ENCODE data around the gene MYO18B.

DNA sequence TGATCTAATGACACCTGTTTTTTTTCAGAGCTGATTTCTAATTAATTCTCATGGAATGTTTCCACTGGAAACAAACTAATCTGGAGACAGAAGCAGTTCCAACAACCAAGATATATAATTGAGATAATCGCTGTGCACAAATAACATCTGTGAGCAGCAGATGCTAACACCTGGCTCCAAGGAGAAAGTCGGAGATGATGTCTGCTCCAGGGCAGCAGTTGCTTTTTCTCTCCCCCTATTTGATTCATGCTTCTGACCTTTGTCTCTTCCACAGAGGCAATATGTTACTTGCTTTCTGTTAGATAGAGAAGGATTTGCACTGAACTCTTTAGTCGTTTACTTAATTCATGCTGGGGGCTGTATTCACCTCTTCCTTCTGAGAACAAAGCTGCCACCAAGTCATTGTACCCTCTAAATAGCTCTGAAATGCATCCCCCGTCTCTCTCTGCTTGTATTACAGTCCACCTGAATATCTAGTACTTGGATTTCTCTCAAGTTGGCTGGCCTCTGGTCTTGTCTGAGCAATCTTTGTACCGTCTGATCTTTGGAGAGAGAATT, 187.4 kb downstream of the MYO18B start:
- no peak for TF ChIP-seq ZNF274 (IDR thresholded peaks at IDR 0.05; ENCODE audit: low read depth, low read length)
- TF ChIP-seq SUZ12 (IDR thresholded peaks at IDR 0.05; ENCODE audit: extremely low read depth, insufficient read depth, insufficient read length), result no peak
- TF ChIP-seq YY1 (IDR thresholded peaks at IDR 0.05; ENCODE audit: insufficient read depth, insufficient read length), result no peak
